ENCODE measurements around the gene ADGRB2.

DNA sequence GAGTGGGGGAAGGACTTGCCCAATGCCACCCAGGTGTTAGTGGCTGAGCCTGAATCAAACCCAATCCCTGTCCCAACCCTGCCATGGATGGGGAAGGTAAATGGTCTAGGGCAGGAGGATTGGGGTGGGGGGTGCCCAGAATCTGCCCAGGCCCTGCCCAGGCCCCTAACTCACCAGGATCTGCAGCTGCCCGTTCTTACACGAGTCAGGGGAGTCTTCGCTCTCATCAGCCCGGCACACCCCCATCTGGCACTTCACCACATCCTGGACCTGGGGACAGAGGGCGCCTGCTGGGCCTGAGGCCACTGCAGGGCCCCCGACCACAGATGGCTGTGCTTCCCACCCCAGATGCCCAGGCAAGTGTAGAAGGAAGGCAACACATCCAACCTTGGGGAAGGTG lies 31.8 kb downstream of the ADGRB2 start:
- TF ChIP-seq POLR2A (IDR thresholded peaks at IDR 0.05): no peak
- TF ChIP-seq, protein P1, sequence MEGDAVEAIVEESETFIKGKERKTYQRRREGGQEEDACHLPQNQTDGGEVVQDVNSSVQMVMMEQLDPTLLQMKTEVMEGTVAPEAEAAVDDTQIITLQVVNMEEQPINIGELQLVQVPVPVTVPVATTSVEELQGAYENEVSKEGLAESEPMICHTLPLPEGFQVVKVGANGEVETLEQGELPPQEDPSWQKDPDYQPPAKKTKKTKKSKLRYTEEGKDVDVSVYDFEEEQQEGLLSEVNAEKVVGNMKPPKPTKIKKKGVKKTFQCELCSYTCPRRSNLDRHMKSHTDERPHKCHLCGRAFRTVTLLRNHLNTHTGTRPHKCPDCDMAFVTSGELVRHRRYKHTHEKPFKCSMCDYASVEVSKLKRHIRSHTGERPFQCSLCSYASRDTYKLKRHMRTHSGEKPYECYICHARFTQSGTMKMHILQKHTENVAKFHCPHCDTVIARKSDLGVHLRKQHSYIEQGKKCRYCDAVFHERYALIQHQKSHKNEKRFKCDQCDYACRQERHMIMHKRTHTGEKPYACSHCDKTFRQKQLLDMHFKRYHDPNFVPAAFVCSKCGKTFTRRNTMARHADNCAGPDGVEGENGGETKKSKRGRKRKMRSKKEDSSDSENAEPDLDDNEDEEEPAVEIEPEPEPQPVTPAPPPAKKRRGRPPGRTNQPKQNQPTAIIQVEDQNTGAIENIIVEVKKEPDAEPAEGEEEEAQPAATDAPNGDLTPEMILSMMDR (IDR thresholded peaks at IDR 0.05): no peak

Data from esophagus squamous epithelium (tissue), 4 donors.